Measurements from ENCODE around the gene CLCN3.
A peak's percentile ranks its signal among the peaks of the same experiment; 100 is the strongest.
"Not testable (repeated sequence)": the region's sequence is repeated elsewhere in the genome, so short reads cannot be mapped to it uniquely, and the experiment has no call there.

CLCN3 gene

DNA sequence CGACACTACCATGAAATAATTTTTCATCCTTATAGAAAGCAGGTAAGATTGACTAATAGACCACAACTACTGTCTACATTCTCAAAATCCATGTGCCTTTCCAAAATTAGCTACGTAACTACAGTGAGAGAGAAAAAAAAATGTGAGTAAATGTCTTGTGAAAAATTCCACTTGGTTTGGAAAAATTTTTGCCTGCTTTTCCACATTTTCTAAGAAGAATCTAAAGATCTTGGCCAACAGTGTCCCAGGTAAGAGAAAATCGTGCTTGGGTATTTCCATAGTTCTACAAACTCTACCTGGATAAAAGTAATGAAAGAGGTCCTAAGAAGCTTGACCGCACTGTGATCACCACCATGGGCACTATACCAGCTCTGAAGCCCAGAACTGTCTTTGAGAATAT lies 1.4 kb upstream of the CLCN3 start:
- intact Hi-C loops (cut with DNase I; ENCODE audit: low total_unique reads): loop anchor here (10.0 kb wide), 1 partner anchor 136 kb away; the partner anchor contains the start of gene HPF1
- no peak for DNase-seq
- no peaks in the 10 kb centered on the region for H3K9me3 ChIP-seq
- TF ChIP-seq, protein P1, sequence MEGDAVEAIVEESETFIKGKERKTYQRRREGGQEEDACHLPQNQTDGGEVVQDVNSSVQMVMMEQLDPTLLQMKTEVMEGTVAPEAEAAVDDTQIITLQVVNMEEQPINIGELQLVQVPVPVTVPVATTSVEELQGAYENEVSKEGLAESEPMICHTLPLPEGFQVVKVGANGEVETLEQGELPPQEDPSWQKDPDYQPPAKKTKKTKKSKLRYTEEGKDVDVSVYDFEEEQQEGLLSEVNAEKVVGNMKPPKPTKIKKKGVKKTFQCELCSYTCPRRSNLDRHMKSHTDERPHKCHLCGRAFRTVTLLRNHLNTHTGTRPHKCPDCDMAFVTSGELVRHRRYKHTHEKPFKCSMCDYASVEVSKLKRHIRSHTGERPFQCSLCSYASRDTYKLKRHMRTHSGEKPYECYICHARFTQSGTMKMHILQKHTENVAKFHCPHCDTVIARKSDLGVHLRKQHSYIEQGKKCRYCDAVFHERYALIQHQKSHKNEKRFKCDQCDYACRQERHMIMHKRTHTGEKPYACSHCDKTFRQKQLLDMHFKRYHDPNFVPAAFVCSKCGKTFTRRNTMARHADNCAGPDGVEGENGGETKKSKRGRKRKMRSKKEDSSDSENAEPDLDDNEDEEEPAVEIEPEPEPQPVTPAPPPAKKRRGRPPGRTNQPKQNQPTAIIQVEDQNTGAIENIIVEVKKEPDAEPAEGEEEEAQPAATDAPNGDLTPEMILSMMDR (IDR thresholded peaks at IDR 0.05): no peak
- H3K4me3 ChIP-seq: peak overlapping the region in 1 of 2 donors; percentile 76
- no peaks in the 10 kb centered on the region for H3K27me3 ChIP-seq
- H3K4me1 ChIP-seq: peaks cover 0 to 25% (median 13%) of the 10 kb centered on the region in 4 donors
- H3K36me3 ChIP-seq: no peaks in the 10 kb centered on the region
- peak overlapping the region; percentile 95 to 97 for H3K27ac ChIP-seq

DNA sequence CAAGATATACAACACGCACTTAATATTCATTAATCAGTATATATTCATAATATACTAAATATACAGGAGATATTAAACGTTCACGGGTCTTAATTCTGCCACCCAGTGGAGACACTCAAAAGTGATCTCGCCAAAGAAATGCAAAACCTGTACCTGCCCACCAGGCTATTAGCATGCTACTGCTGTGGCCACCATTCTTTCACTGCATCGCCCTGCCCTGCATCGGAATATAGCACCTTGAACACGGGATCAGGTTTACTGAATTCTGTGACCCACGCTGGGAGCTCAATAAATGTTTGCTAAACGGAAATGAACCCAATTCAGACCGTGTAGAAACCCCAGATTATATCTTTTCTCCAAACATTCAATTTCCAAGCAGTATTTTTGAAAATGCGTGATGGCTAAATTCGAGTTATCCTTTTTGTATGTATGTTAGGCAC lies 840 bp upstream of the CLCN3 start:
- Histone ChIP-seq H3K27ac (peak overlapping the region; percentile 95 to 97), H3K4me1 (peaks cover 0 to 25% (median 13%) of the 10 kb centered on the region in 4 donors), H3K27me3 (no peaks in the 10 kb centered on the region), H3K4me3 (peak overlapping the region; percentile 76 to 79), H3K36me3 (no peaks in the 10 kb centered on the region), H3K9me3 (no peaks in the 10 kb centered on the region)
- DNase-seq: no peak
- TF ChIP-seq, protein P1 (IDR thresholded peaks at IDR 0.05): peak; percentile 41 to 54
- intact Hi-C loops (cut with DNase I; ENCODE audit: low total_unique reads): loop anchor here (10.0 kb wide), 1 partner anchor 135 kb away; the partner anchor contains the start of gene HPF1

DNA sequence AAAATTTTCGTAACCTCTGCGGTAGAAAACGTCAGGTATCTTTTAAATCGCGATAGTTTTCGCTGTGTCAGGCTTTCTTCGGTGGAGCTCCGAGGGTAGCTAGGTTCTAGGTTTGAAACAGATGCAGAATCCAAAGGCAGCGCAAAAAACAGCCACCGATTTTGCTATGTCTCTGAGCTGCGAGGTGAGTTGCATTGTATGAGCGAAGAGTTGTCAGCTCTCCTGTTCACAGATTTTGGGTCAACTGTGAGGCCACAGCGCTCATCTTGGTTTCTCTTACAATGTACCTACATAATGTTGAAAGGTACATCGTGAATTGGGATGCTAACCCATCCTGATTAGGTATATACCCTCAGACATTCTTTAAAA lies 486 bp downstream of the CLCN3 start:
- Histone ChIP-seq H3K27me3 (no peaks in the 10 kb centered on the region), H3K36me3 (no peaks in the 10 kb centered on the region), H3K27ac (peak overlapping the region; percentile 95 to 97), H3K4me3 (peak overlapping the region; percentile 76 to 79), H3K4me1 (peaks cover 0 to 25% (median 13%) of the 10 kb centered on the region in 4 donors), H3K9me3 (no peaks in the 10 kb centered on the region)
- intact Hi-C loops (cut with DNase I; ENCODE audit: low total_unique reads): no loop called here
- TF ChIP-seq, protein P1 (IDR thresholded peaks at IDR 0.05): no peak
- DNase-seq: no peak

DNA sequence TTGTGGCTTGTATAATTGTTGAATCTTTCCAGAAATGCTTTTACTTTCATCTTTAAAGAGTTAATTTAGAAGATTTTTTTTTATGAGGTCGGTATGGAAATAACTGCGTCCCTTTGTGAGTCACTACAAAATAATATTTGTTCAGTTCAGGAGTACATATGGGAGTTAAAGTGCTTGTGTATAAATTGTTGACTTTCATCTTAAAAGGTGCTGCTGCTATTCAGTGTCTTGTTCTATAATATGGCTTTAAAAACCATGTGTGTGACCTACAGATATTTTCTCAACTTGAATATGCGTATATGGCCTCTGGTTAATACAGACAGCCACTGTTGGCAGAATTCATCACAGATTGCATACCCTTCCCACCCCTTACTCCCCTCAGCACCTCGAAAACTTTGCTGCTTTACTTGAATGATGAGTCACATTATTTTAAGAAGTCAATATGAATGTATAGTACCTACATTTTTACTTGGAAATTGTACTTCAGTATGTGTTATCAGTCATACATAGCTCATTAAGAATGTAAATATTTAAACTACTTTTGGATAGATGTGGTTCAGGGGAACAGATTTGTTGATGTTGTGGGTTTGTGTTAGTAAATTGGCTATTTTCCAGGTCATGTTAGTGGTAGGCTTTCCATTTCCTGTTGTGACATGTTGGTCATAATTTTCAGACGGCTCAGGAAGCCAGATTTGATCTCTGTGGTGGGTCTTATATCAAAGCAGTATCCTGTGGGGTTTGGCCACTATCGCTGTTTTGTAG lies 1.5 kb downstream of the CLCN3 start:
- Histone ChIP-seq H3K4me1 (peaks cover 0 to 25% (median 13%) of the 10 kb centered on the region in 4 donors), H3K27ac (no peak overlapping the region)

DNA sequence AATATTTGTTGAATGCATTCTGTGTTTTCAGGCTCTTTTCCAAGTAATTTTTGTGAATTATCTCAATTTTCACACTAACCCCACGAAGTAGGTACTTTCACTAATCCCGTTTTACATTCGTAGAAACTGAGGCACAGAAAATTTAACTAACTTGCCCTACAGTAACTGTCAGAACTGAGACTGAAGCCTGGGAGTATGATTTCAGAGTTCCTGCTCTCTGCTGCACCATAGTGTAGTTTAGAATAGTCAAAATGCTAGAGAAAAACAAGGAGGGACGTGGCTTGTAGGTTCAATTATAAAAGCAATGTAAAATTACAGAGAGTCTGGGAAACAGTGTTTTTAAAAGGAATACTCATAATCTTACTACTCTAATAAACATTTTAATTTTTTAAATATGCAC lies 2.2 kb downstream of the CLCN3 start:
- TF ChIP-seq, protein P1 (IDR thresholded peaks at IDR 0.05): no peak
- Histone ChIP-seq H3K36me3 (no peaks in the 10 kb centered on the region), H3K27ac (no peak overlapping the region), H3K27me3 (no peaks in the 10 kb centered on the region), H3K4me3 (peak overlapping the region in 1 of 2 donors; percentile 79), H3K4me1 (peaks cover 0 to 25% (median 13%) of the 10 kb centered on the region in 4 donors), H3K9me3 (no peaks in the 10 kb centered on the region)
- intact Hi-C loops (cut with DNase I; ENCODE audit: low total_unique reads): no loop called here
- no peak for DNase-seq

More for the DNA sequence above, 1.5 kb downstream of the CLCN3 start:
- TF ChIP-seq, protein P1 (IDR thresholded peaks at IDR 0.05): no peak
- no peak for DNase-seq
- Histone ChIP-seq H3K27me3 (no peaks in the 10 kb centered on the region), H3K4me3 (peak overlapping the region; percentile 76 to 79), H3K9me3 (no peaks in the 10 kb centered on the region), H3K36me3 (no peaks in the 10 kb centered on the region)
- intact Hi-C loops (cut with DNase I; ENCODE audit: low total_unique reads): no loop called here

DNA sequence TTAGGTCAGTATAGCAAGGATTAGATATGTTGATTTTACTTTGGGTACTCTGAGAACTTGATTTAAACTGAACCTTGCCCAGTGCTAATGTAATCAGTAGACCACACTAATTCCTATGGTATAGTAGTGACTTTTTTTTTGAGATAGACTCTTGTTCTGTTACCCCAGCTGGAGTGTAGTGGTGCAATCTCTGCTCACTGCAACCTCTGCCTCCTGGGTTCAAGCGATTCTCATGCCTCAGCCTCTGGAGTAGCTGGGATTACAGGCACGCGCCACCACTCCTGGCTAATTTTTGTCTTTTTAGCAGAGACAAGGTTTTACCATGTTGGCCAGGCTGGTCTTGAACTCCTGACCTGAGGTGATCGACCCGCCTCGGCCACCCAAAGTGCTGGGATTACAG lies 3.6 kb downstream of the CLCN3 start:
- DNase-seq, H3K27ac ChIP-seq, H3K36me3 ChIP-seq, H3K4me3 ChIP-seq, H3K9me3 ChIP-seq, H3K27me3 ChIP-seq: not testable (repeated sequence)
- intact Hi-C loops (cut with DNase I; ENCODE audit: low total_unique reads): loop anchor here (2.0 kb wide), 1 partner anchor 17 kb away; no protein-coding TSS in a partner anchor
- H3K4me1 ChIP-seq: peaks cover 0 to 23% (median 13%) of the 10 kb centered on the region in 4 donors

All from tibial artery (tissue), 4 donors.